Measurements from ENCODE around the gene IKBKG. TPM values are rescaled to one million over a fixed set of nuclear protein-coding genes. Genes with fewer than 3 reads are reported as not detected.
"Not testable (repeated sequence)": the region's sequence is repeated elsewhere in the genome, so short reads cannot be mapped to it uniquely, and the experiment has no call there.

The IKBKG gene
- total RNA-seq, 2 experiments from 2014 or later: 31.1 to 32.5 TPM

DNA sequence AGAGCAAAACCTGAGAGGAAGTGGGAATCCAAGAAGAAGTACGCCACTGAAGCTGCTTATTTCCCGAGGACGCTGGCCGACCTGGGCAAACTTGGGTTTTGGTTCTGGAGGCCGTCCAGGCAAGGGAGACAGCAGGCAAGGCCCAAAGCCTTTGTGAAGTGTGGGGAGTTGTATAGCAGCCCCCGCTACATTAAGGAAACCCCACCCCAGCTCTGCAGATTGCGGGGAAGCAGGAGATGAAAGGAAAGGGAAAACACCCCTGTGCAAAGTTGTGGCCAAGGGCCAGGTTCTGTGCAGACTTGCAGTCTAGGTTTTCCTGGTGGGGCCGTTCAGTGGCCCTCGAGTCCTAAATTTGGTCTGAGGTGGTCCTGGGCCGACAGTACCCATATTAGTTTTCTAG lies 25.6 kb downstream of the IKBKG start:
- not testable (repeated sequence) for DNase-seq, H3K36me3 Mint-ChIP-seq, H3K4me3 Mint-ChIP-seq, H3K27me3 Mint-ChIP-seq, H3K9me3 Mint-ChIP-seq, H3K27ac Mint-ChIP-seq, H3K4me1 Mint-ChIP-seq

DNA sequence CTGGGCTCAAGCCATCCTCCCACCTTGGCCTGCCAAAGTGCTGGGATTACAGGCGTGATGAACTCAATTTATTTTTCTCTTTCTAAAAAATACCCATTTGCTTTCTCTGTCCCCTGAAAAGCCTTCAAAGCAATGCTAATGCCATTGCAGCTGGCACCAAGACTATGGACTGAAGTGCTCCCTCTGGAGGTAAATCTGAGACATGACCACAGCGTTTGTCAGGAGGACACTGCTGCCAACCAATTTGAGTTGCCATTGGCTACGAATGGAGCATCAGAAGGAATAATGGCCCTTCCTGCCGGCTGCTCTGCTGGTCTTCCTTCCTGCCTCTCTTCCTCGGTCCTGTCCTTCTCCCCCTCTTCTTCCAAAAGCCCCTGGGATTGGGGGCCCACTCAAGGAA lies 27.7 kb downstream of the IKBKG start:
- not testable (repeated sequence) for H3K36me3 Mint-ChIP-seq, H3K4me1 Mint-ChIP-seq, DNase-seq

DNA sequence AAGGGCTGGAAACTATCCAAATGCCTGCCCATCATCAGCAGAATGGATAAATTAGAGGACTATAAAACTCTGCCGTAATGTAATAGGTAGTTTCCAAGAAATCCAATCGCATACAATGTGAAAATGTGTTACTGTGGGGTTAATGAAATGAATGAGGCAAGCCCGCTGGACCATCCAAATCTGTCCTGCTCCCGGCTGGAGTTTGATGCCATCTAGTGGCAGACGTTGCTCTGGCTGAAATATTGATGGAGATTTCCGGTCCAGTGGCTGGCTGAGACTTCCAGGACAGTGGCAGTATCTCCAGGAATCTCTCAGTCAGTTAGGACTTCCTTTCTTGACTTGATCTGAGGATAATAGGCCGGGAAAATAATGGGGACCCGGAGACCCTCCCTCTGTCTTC lies 35.6 kb downstream of the IKBKG start:
- H3K9me3 Mint-ChIP-seq, H3K36me3 Mint-ChIP-seq, H3K4me3 Mint-ChIP-seq, DNase-seq, H3K4me1 Mint-ChIP-seq, H3K27me3 Mint-ChIP-seq, H3K27ac Mint-ChIP-seq: not testable (repeated sequence)

More for the DNA sequence above, 27.7 kb downstream of the IKBKG start:
- H3K4me3 Mint-ChIP-seq, H3K27me3 Mint-ChIP-seq, H3K9me3 Mint-ChIP-seq, H3K27ac Mint-ChIP-seq: not testable (repeated sequence)

DNA sequence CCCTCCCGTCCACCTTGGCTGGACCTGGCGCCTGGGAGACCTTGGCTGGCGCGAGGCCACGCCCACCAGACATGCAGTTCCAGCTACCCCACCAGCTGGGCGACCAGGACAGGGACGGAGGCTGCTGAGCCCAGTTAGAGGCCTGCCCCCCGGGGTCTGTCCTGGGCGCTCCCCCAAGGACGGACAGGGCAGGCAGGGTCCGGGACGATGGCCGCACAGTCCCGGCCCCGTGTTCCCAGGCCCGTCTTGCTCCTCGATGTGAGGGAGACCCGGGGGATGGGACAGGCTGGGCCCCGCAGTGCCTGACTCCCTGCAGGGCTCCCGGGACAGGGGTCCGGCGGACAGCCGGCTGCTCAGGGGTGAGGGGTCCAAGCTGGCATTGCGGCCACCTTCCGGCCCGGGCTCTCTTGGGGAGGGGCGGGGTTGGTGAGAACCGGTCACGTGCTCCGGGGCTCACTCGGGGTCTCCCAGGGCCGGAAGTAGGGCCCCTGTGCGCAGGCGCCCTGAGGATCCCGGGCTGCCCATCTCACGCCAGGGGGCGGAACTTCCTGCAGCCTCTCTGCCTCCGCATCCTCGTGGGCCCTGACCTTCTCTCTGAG lies 37.3 kb downstream of the IKBKG start, which contains the start of gene CTAG1A:
Gene CTAG1A, plus strand, starts transcription at position 549 of the 599 bp plus-strand sequence. CDS start 74 bp downstream, outside the sequence.
- not testable (repeated sequence) for H3K36me3 Mint-ChIP-seq, H3K27me3 Mint-ChIP-seq, H3K27ac Mint-ChIP-seq, DNase-seq, H3K4me3 Mint-ChIP-seq, H3K4me1 Mint-ChIP-seq, H3K9me3 Mint-ChIP-seq

DNA sequence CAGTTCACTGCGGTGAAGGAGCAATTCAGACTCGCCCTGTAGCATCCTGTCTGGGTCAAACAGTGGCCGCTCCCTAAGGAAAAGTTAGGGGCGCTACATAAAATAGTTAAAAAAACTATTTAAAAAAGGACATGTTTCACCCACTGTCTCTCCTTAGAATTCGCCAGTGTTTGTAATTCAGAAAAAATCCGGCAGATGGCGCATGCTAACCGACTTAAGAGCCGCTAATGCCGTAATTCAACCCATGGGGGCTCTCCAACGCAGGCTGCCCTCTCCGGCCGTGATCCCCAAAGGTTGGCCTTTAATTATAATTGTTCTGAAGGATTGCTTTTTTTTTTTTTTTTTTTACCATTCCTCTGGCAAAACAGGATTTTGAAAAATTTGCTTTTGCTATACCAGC lies 43.0 kb downstream of the IKBKG start:
- DNase-seq, H3K27me3 Mint-ChIP-seq, H3K4me1 Mint-ChIP-seq, H3K27ac Mint-ChIP-seq, H3K4me3 Mint-ChIP-seq, H3K9me3 Mint-ChIP-seq, H3K36me3 Mint-ChIP-seq: not testable (repeated sequence)

DNA sequence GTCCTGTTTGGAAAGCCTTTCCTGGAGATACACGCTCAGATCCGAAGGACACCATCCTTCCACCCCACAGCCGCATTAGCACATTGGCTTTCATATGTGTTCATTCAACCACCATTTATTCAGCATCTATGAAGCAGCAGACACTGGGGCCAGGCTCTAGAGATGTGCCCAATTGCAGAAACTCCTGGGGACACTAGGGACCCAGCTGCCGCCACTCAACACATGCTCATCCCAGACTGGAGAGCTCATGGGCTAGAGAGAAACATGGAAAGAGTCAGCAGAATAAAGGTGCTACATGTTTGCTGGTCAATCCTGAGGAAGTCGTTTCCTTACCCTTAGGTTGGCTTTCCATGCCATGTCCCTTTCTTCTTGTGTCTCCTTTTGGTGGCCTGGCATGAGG lies 45.1 kb downstream of the IKBKG start:
- Mint-ChIP-seq H3K9me3 (no peaks in the 10 kb centered on the region), H3K36me3 (no peaks in the 10 kb centered on the region), H3K27me3 (no peaks in the 10 kb centered on the region), H3K4me3 (no peak overlapping the region), H3K4me1 (no peaks in the 10 kb centered on the region), H3K27ac (no peak overlapping the region)
- no peak for DNase-seq

DNA sequence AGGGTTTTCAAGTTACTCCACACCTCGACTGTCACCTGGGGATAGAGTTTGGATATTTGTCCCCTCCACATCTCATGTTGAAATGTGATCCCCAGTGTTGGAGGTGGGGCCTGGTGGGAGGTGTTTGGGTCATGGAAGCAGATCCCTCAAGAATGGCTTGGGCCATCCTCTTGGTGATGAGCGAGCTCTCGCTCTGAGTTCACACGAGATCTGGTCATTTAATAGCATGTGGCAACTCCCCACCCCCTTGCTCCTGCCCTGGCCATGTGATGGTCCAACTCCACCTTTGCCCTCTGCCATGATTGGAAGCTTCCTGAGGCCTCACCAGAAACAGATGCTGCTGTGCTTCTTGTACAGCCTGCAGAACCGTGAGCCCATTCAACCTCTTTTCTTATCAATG lies 45.8 kb downstream of the IKBKG start:
- DNase-seq: no peak
- Mint-ChIP-seq H3K36me3 (no peaks in the 10 kb centered on the region), H3K4me1 (no peaks in the 10 kb centered on the region), H3K9me3 (no peaks in the 10 kb centered on the region), H3K27ac (no peak overlapping the region), H3K4me3 (no peak overlapping the region), H3K27me3 (no peaks in the 10 kb centered on the region)

DNA sequence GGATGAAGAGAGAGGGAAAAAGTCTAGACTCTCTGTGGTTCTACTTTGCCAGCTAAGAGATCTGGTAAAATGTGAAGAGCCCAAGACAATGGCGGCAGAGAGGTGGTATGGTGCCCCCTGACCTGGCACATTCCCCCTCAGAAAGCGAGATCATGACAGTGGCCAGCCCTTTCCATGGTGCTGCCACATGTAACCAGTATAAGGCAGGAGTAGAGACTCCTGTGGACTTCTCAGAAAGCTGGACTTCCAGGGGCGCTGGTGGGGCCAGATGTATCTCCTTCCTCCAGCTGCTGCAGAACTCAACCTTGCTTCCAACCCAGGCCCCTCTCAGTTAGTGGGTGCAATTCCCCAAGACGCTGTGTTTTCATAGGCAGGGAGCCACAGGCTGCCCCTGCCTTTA lies 47.1 kb downstream of the IKBKG start:
- H3K36me3 Mint-ChIP-seq: no peaks in the 10 kb centered on the region
- H3K9me3 Mint-ChIP-seq: no peaks in the 10 kb centered on the region
- no peaks in the 10 kb centered on the region for H3K27me3 Mint-ChIP-seq
- H3K4me3 Mint-ChIP-seq: no peak overlapping the region
- no peak for DNase-seq
- H3K4me1 Mint-ChIP-seq: no peaks in the 10 kb centered on the region
- no peak overlapping the region for H3K27ac Mint-ChIP-seq

DNA sequence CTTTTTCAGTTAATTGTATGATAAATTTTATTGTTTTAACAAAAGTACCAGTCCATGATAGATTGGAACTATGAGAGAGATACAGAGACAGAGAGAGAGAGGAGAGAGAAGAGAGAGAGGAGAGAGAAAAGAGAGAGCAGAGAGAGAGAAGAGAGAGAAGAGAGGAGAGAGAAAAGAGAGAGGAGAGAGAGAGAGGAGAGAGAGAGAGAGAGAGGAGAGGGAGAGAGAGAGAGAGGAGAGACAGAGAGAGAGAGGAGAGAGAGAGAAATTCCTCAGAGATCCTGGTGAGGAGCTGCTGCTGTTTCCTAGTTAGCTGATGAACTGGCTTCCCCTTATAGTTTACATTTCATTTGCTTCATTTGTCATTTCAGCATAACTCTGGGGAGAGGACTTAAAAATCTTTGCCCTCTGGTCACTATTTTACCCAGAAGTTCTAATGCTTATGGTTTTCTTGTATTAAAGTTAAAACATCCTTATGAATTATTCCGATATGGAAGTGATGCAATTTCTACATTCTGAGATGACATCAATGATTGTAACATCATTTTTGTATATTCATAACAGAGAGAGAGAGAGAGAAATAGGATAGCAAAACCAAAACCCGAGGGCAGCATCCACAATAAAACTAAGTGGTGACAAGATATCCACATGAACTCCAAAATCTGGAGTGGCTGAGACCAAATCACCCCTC lies 48.3 kb downstream of the IKBKG start:
- Mint-ChIP-seq H3K27ac (no peak overlapping the region), H3K9me3 (no peaks in the 10 kb centered on the region), H3K4me1 (peaks cover 3% of the 10 kb centered on the region), H3K36me3 (no peaks in the 10 kb centered on the region), H3K27me3 (no peaks in the 10 kb centered on the region), H3K4me3 (no peak overlapping the region)
- DNase-seq: no peak

DNA sequence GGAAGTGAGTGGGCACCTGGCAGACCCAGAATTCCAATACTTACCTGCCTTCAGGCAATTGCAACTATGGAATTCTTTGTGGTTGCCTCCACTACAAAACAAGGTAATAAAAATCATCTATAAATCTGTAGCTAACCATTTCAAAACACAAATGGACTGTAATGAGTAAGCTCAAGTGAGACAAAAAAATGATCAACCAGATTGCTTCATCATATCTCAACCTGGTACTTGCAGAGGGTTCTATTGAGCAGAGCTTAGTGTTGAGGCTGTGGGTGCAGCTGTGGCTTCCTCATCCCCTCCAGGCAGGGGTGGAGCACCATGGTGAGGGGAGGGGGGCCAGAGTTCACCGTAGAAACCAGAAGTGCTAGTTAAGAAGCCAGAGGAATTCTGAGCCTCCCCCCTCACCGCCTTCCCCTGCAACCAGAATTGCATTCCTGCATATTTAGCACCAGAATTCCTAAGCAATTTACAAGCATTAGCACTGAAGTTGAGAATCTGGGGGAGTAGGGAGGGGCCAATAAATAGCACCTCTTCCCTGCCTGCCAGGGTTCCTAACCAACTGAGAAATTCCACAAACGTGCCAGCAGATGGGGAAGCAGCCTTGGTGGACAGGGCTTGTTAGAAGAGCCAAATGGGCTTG lies 49.0 kb downstream of the IKBKG start:
- Mint-ChIP-seq H3K9me3 (no peaks in the 10 kb centered on the region), H3K4me1 (peaks cover 3% of the 10 kb centered on the region), H3K27me3 (no peaks in the 10 kb centered on the region), H3K27ac (no peak overlapping the region), H3K36me3 (no peaks in the 10 kb centered on the region), H3K4me3 (no peak overlapping the region)
- no peak for DNase-seq

DNA sequence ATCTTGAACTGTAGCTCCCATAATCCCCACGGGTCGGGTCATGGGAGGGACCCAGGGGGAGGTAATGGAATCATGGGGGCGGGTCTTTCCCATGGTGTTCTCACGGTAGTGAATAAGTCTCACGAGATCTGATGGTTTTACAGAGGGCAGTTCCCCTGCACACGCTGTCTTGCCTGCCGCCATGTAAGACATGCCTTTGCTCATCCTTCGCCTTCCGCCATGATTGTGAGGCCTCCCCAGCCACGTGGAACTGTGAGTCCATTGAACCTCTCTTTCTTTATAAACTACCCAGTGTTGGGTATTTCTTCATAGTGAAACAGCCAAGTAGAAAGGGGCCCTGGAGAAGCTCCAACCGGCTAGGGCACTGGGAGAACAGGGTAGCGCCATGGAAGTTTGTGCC lies 49.8 kb downstream of the IKBKG start:
- Mint-ChIP-seq H3K36me3 (no peaks in the 10 kb centered on the region), H3K4me1 (peaks cover 3% of the 10 kb centered on the region), H3K27ac (no peak overlapping the region), H3K4me3 (no peak overlapping the region), H3K9me3 (no peaks in the 10 kb centered on the region), H3K27me3 (no peaks in the 10 kb centered on the region)
- no peak for DNase-seq

DNA sequence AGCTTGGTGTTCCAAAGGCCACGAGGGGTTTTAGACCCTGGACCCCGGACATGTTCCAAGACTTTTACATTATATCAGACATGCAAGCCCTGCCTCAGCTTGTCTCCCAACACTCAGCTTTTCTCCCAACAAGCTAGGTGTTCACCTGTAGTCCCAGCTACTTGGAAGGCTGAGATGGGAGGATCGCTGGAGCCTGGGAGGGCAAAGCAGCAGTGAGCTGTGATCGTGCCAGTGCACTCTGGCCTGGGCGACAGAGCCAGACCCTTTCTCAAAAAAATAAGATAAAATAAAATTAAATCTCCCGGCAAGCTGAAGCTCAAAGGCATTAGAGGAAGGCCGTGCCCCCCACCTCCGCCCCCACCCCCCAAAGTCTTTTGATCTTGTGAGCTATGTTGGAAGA lies 51.2 kb downstream of the IKBKG start:
- Mint-ChIP-seq H3K4me1 (peaks cover 3% of the 10 kb centered on the region), H3K9me3 (no peaks in the 10 kb centered on the region), H3K4me3 (no peak overlapping the region), H3K27me3 (no peaks in the 10 kb centered on the region), H3K36me3 (no peaks in the 10 kb centered on the region), H3K27ac (no peak overlapping the region)
- DNase-seq: no peak

DNA sequence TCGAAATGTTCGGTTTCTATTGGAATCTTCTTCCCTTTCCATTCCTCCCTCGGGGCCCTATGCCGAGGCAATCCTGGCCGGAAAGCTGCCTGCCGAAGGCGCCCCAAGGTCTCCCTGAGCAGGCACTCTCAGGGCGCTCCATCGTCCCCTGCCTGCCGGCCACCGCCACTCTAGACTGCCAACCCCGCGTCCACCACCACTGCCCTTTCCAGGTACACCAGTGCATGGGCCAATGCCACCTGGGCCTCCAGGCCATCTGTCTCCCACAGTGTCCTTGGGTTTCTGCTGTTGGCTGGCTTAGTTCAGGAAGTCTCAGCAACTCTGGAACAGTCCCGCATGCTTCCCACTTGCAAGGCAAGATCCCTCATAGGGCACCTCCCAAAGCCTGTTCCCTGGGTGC lies 52.1 kb downstream of the IKBKG start:
- DNase-seq: no peak
- H3K27me3 Mint-ChIP-seq: no peaks in the 10 kb centered on the region
- H3K4me3 Mint-ChIP-seq: no peak overlapping the region
- H3K9me3 Mint-ChIP-seq: no peaks in the 10 kb centered on the region
- peaks cover 3% of the 10 kb centered on the region for H3K4me1 Mint-ChIP-seq
- no peak overlapping the region for H3K27ac Mint-ChIP-seq
- no peaks in the 10 kb centered on the region for H3K36me3 Mint-ChIP-seq

DNA sequence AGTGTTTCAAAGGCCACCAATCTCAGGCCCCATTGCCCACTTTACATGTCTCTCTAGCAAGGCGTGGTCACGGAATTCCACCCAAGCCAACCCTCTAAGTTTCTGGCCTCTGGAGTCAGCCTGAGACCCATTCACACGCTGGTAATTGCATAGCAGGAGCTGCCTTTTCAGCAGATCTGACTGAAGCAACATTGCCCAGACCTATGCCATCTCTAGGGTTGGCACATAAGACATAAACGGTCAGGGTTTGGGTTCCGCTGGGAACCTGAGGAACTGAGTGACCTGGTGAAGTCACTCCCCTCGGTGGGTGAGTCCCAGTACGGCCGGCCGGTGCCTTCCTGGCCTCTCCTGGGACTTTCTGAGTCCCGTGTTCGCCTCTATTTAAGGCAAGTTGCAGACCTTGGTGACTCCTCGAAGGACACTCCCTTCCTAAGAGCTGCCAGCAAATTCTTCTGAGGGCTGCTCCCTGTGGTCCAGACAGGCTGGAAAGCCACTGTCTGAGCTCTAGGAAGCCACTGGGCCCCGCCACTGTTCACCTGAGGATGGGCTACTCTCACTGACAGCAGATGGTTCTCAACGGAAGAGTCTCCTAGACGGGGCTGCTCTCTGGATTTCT lies 53.4 kb downstream of the IKBKG start:
- Mint-ChIP-seq H3K4me1 (peaks cover 3% of the 10 kb centered on the region), H3K9me3 (no peaks in the 10 kb centered on the region), H3K27ac (no peak overlapping the region), H3K36me3 (no peaks in the 10 kb centered on the region), H3K27me3 (no peaks in the 10 kb centered on the region), H3K4me3 (no peak overlapping the region)
- DNase-seq: no peak

DNA sequence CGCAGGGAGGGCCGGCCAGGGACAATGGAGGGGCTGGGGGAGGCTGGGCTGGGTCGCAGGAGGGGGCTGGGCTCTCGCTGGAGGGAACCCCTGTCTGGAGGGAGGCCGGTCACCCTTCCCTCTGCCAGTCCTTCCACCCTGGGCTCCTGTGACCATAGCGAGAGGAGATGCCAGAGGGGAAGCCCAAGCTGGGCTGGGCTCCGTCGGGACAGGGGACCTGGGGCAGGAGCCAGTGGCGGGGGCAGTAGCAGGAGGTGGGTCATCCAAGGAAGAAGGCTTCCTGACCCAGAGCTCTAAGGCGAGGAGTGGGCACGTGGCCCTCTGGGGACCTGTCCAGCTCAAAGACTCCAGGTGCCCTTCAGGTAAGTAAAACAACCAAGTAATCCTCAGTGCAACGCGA lies 54.8 kb downstream of the IKBKG start:
- Mint-ChIP-seq H3K36me3 (no peaks in the 10 kb centered on the region), H3K27me3 (no peaks in the 10 kb centered on the region), H3K4me1 (peaks cover 10% of the 10 kb centered on the region), H3K9me3 (no peaks in the 10 kb centered on the region), H3K4me3 (no peak overlapping the region), H3K27ac (no peak overlapping the region)
- no peak for DNase-seq

Measured in activated naive CD8-positive, alpha-beta T cell treated with anti-CD3 and anti-CD28 coated beads for 36 hours (primary cell).